Right atrium auricular region (tissue), 2 donors: ENCODE results near the gene SNX21. TPM values are rescaled to one million over a fixed set of nuclear protein-coding genes. Genes with fewer than 3 reads are reported as not detected.

ENCODE experiments used
- DNase-seq: peaks from one replicate; pipeline ENCODE4 v3.0.0-alpha.2; 2019; ENCODE audit warnings: low spot score
- H3K27ac ChIP-seq, 2 donors: fragments of 200-600 bp; sonication (generic); 1 replicate in 1 of 2; 2 replicates in 1 of 2; pipeline ENCODE4 v1.5.1; 2016 to 2019
- H3K27me3 ChIP-seq, 2 donors: fragments of 200-600 bp; sonication (generic); one replicate each; pipeline versions ENCODE4 v1.5.1 to v1.6.0; 2017 to 2019
- H3K36me3 ChIP-seq: fragments of 200-600 bp; sonication (generic); one replicate; pipeline ENCODE4 v1.5.1; 2016
- H3K4me1 ChIP-seq, 2 donors: fragments of 200-600 bp; sonication (generic); one replicate each; pipeline versions ENCODE4 v1.5.1 to v1.6.0; 2017 to 2019
- H3K4me3 ChIP-seq, 2 donors: fragments of 200-600 bp; sonication (generic); 1 replicate in 1 of 2; 2 replicates in 1 of 2; pipeline ENCODE4 v1.5.1; 2017 to 2019; ENCODE audit warnings: mild to moderate bottlenecking in 1 of 2, moderate library complexity in 1 of 2
- H3K9me3 ChIP-seq, 2 donors: fragments of 200-600 bp; sonication (generic); one replicate each; pipeline ENCODE4 v1.5.1; 2019
- total RNA-seq, 2 donors: library from RNA; depleted of rRNA; stranded (reverse); fragments of >200 nt; gene quantifications; one replicate each; pipeline ENCODE4 v1.1.0, GENCODE V29; 2016
- TF ChIP-seq, protein P1 (sequence below), 2 donors: fragments of 200-600 bp; sonication (generic); IDR thresholded peaks; one replicate each; pipeline ENCODE4 v1.5.1; 2019; ENCODE audit warnings: antibody characterized with exemption in 2 of 2

The SNX21 gene
- total RNA-seq, 2 donors from 2014 or later = 43.5 to 54.7 TPM

DNA sequence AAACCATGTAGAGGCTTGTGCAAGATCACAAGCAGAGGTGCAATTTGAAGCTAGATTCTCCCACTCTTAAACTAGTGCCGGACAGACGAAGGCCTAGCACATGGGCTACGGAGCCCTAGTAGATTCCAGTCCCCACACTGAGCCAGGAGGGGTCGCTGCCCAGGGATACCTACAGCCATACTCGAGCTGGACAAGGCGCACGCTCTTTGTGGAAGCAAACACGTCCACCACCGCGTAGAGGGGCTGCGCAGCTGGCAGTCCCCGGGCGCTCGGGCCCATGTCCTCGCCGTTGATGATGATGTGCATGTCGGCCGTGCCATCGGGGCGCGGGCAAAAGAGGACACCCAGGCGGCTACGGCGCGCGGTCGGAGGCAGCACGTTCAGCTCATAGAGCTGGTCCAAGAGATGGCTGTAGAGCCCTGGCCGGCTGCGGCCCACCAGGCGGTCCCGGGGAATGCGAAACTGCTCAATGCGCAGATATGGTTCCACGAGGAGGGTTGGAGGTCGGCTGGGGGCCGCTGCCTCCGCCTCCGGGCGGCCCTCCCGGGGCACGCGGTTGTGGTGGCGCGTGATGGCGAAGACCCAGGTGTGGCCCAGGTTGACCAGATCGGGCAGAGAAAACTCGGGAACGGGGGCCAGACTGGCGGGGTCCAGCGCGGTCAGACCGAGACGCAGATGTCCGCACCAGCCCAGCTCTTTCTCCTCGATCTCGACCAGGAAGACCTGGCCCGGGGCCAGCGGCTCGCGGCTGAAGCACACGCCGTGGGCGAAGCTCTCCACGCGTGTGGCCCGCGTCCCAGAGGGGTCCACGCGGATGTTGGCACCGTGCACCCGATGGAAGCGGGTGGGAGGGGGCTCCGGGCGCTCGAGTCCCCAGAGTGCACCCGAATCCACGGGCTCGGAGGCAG lies 56.7 kb downstream of the SNX21 start:
- peak; percentile 91 for DNase-seq
- no peaks in the 10 kb centered on the region for H3K27me3 ChIP-seq
- TF ChIP-seq, protein P1, sequence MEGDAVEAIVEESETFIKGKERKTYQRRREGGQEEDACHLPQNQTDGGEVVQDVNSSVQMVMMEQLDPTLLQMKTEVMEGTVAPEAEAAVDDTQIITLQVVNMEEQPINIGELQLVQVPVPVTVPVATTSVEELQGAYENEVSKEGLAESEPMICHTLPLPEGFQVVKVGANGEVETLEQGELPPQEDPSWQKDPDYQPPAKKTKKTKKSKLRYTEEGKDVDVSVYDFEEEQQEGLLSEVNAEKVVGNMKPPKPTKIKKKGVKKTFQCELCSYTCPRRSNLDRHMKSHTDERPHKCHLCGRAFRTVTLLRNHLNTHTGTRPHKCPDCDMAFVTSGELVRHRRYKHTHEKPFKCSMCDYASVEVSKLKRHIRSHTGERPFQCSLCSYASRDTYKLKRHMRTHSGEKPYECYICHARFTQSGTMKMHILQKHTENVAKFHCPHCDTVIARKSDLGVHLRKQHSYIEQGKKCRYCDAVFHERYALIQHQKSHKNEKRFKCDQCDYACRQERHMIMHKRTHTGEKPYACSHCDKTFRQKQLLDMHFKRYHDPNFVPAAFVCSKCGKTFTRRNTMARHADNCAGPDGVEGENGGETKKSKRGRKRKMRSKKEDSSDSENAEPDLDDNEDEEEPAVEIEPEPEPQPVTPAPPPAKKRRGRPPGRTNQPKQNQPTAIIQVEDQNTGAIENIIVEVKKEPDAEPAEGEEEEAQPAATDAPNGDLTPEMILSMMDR (IDR thresholded peaks at IDR 0.05) = peak; percentile 49 to 77
- H3K27ac ChIP-seq = peak overlapping the region; percentile 83 to 92
- no peaks in the 10 kb centered on the region for H3K9me3 ChIP-seq
- H3K4me3 ChIP-seq = peak overlapping the region; percentile 65 to 82
- H3K36me3 ChIP-seq = peaks cover 28% of the 10 kb centered on the region
- peaks cover 0 to 28% of the 10 kb centered on the region in 2 donors for H3K4me1 ChIP-seq

- no peaks in the 10 kb centered on the region for H3K27me3 ChIP-seq
- peak within 1 kb of the TSS; percentile 83 to 92 for H3K27ac ChIP-seq
- H3K9me3 ChIP-seq = no peaks in the 10 kb centered on the region
- peaks cover 0 to 27% of the 10 kb centered on the region in 2 donors for H3K4me1 ChIP-seq
- DNase-seq = peak; percentile 97
- H3K36me3 ChIP-seq = peaks cover 36% of the 10 kb centered on the region
- H3K4me3 ChIP-seq = peak within 1 kb of the TSS; percentile 65 to 82
- TF ChIP-seq, protein P1 (IDR thresholded peaks at IDR 0.05) = no peak
Measured at GRCh38 chr20:45890985-45891983, 57.7 kb downstream of the SNX21 start, which contains the start of the genes CTSA and NEURL2. Gene CTSA, plus strand, starts transcription at chr20:45891335. Its CDS starts 234 bp downstream, at chr20:45891569. Gene NEURL2, minus strand, starts transcription at chr20:45891208. Its CDS starts 217 bp downstream, at chr20:45890991.

- peak overlapping the region in 1 of 2 donors; percentile 83 for H3K27ac ChIP-seq
- peaks cover 39% of the 10 kb centered on the region for H3K36me3 ChIP-seq
- H3K27me3 ChIP-seq = no peaks in the 10 kb centered on the region
- TF ChIP-seq, protein P1 (IDR thresholded peaks at IDR 0.05) = no peak
- no peaks in the 10 kb centered on the region for H3K9me3 ChIP-seq
- DNase-seq = no peak
- H3K4me3 ChIP-seq = peak overlapping the region; percentile 65 to 82
- H3K4me1 ChIP-seq = peaks cover 0 to 27% of the 10 kb centered on the region in 2 donors
Measured at GRCh38 chr20:45892049-45892825, 58.6 kb downstream of the SNX21 start.

Other genes starting within 250 kb of the SNX21 start
- not detected for gene WFDC10A, start 204.1 kb upstream of the SNX21 start, total RNA-seq
- not detected for gene WFDC9, start 202.5 kb upstream of the SNX21 start, total RNA-seq
- gene WFDC11, start 163.6 kb upstream of the SNX21 start, total RNA-seq = not detected
- gene WFDC13, start 131.8 kb upstream of the SNX21 start, total RNA-seq = not detected
- gene WFDC10B, start 128.8 kb upstream of the SNX21 start, total RNA-seq = not detected
- gene SPINT4, start 111.5 kb upstream of the SNX21 start, total RNA-seq = not detected
- gene WFDC3, start 41.9 kb upstream of the SNX21 start, total RNA-seq = under 1 TPM in 1 of 2 donors, not detected in 1; 0.75 TPM
- gene DNTTIP1, start 41.8 kb upstream of the SNX21 start, total RNA-seq = 10 to 100 TPM; 13.2 to 21.6 TPM
- gene UBE2C, start 21.2 kb upstream of the SNX21 start, total RNA-seq = 1 to 10 TPM; 1.4 to 4.9 TPM
- under 1 TPM in 1 of 2 donors, not detected in 1; 0.51 TPM for gene TNNC2, start 6.5 kb upstream of the SNX21 start, total RNA-seq
- 10 to 100 TPM; 39.9 to 40.9 TPM for gene ACOT8, start 23.6 kb downstream of the SNX21 start, total RNA-seq
- gene ZSWIM3, start 23.8 kb downstream of the SNX21 start, total RNA-seq = 1 to 10 TPM; 2.4 to 3.7 TPM
- gene ZSWIM1, start 47.4 kb downstream of the SNX21 start, total RNA-seq = 10 to 100 TPM in 1 of 2 donors, 1 to 10 TPM in 1; 9.8 to 13.8 TPM
- 1 to 10 TPM; 1.1 to 1.4 TPM for gene SPATA25, start 53.8 kb downstream of the SNX21 start, total RNA-seq
- gene NEURL2, start 57.4 kb downstream of the SNX21 start, total RNA-seq = 1 to 10 TPM; 8.7 to 8.8 TPM
- gene CTSA, start 57.5 kb downstream of the SNX21 start, total RNA-seq = 100 to 1,000 TPM in 1 of 2 donors, 10 to 100 TPM in 1; 83.8 to 116 TPM
- gene PLTP, start 78.4 kb downstream of the SNX21 start, total RNA-seq = 100 to 1,000 TPM in 1 of 2 donors, 10 to 100 TPM in 1; 53.6 to 221 TPM
- 10 to 100 TPM; 21.1 to 39.8 TPM for gene PCIF1, start 100.9 kb downstream of the SNX21 start, total RNA-seq
- gene ZNF335, start 138.4 kb downstream of the SNX21 start, total RNA-seq = 10 to 100 TPM in 1 of 2 donors, 1 to 10 TPM in 1; 6.6 to 12.1 TPM
- 1 to 10 TPM in 1 of 2 donors, under 1 TPM in 1; 0.82 to 1.8 TPM for gene MMP9, start 175.1 kb downstream of the SNX21 start, total RNA-seq
- gene SLC12A5, start 195.4 kb downstream of the SNX21 start, total RNA-seq = not detected